ENCODE data around the gene SEMA5B. TPM values are rescaled to one million over a fixed set of nuclear protein-coding genes. Genes with fewer than 3 reads are reported as not detected.

Gene SEMA5B
- total and polyA plus RNA-seq, 2 of the 4 experiments (the other 2 are of a cell fraction) = not detected

DNA sequence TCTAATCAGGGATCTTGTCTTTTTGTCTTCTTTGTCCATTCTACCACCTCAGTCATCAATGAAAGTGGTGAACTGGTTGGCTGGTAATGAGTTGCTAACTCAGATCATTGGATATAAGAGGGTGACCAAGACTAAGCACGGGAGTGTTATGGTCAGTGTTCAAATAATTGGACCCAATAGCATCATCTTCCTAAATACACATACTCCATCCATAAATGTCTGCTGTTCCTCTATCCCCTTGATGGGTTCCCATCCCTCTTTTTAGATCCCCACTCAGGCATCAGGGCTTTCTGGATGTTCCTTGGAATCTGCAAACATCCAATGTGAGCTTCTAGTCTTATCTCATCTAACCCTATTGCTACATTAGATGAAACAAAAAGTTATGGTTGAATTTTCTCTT is 3.5 kb downstream of the SEMA5B start:
- no peak for ATAC-seq (ENCODE audit: low read depth)
- H2BK5ac ChIP-seq (ENCODE audit: low read depth, low read length, poor library complexity, severe bottlenecking) = no peak overlapping the region

More for the DNA sequence above, 3.5 kb downstream of the SEMA5B start:
- Histone ChIP-seq H3K56ac (ENCODE audit: extremely low read depth, insufficient read depth, low read length) (no peak overlapping the region), H3K79me1 (ENCODE audit: low read depth in 1 of 2, low read length in 2 of 2) (no peaks in the 10 kb centered on the region), H3K4me1 (ENCODE audit: control insufficient read depth, insufficient read depth, low read length) (peaks cover 5% of the 10 kb centered on the region; the same call in 1 of the 2 replicates), H3K4me3 (ENCODE audit: insufficient read depth, low read depth, low read length) (no peak overlapping the region), H2AK5ac (ENCODE audit: low read depth, low read length) (no peak overlapping the region), H2BK15ac (ENCODE audit: low read depth, low read length) (no peak overlapping the region), H2BK120ac (ENCODE audit: low read depth, low read length) (no peak overlapping the region), H3K9ac (ENCODE audit: low read depth, low read length) (no peak overlapping the region), H2BK20ac (ENCODE audit: low read depth, low read length) (no peak overlapping the region), H3K18ac (ENCODE audit: low read depth, low read length) (no peak overlapping the region), H3K4ac (ENCODE audit: low read depth, low read length) (no peak overlapping the region), H2AFZ (replicated peaks; ENCODE audit: low read length, poor library complexity) (no peak overlapping the region), H3K9me3 (ENCODE audit: control insufficient read depth, insufficient read depth, low read length) (0 out of 2 replicates have a peak, but pooled peaks cover 2% of the 10 kb centered on the region), H3K36me3 (ENCODE audit: control insufficient read depth, insufficient read depth, low read length) (no peaks in the 10 kb centered on the region), H3K27me3 (ENCODE audit: control insufficient read depth, insufficient read depth, low read length) (peaks cover 92% of the 10 kb centered on the region), H3K23ac (ENCODE audit: low read depth, low read length) (no peak overlapping the region), H4K91ac (ENCODE audit: insufficient read depth, low read depth, low read length) (no peak overlapping the region), H3K9me1 (ENCODE audit: insufficient read depth, low read length) (no peaks in the 10 kb centered on the region), H3K4me2 (ENCODE audit: low read depth, low read length) (no peak overlapping the region), H3K14ac (replicated peaks; ENCODE audit: low read depth, low read length) (no peak overlapping the region), H4K8ac (ENCODE audit: low read depth in 2 of 2, low read length in 2 of 2) (no peak overlapping the region), H4K5ac (ENCODE audit: low read depth, low read length) (no peak overlapping the region), H4K20me1 (ENCODE audit: insufficient read depth, low read length) (0 out of 2 replicates have a peak, but pooled peaks cover 3% of the 10 kb centered on the region), H3K27ac (ENCODE audit: insufficient read depth, low read length) (no peak overlapping the region), H2AK9ac (replicated peaks; ENCODE audit: low read depth, low read length, poor library complexity) (no peak overlapping the region)
- ChIA-PET CTCF (no interaction called here), POLR2A (ENCODE audit: unreplicated experiment) (no interaction called here)
- no peak for TF ChIP-seq BHLHE40 (IDR thresholded peaks at IDR 0.05; ENCODE audit: low read depth, low read length)
- TF ChIP-seq SMC3 (IDR thresholded peaks at IDR 0.05; ENCODE audit: low read depth, low read length) = no peak
- no peak for TF ChIP-seq RCOR1 (IDR thresholded peaks at IDR 0.05; ENCODE audit: insufficient replicate concordance, low read length)
- TF ChIP-seq CHD1 (IDR thresholded peaks at IDR 0.05; ENCODE audit: low read depth, low read length) = no peak
- no peak for TF ChIP-seq RFX5 (IDR thresholded peaks at IDR 0.05; ENCODE audit: low read depth, low read length)
- no peak for TF ChIP-seq POLR2A (IDR thresholded peaks at IDR 0.05; ENCODE audit: low read depth, low read length)
- TF ChIP-seq MXI1 (IDR thresholded peaks at IDR 0.05; ENCODE audit: borderline replicate concordance, low read depth, low read length) = no peak
- TF ChIP-seq CTCF (conservative IDR thresholded peaks at IDR 0.05; ENCODE audit: low read depth, low read length) = no peak
- dilution Hi-C loops (cut with HindIII; ENCODE audit: low sequenced_read_pairs, unreplicated experiment) = no loop called here
- no peak for DNase-seq
- no TSS peak for BruUV-seq (replicated peaks)
- no CpG with 5 or more reads among the region's 1 CpG for WGBS, 2 experiments (ENCODE audit: extremely low coverage in 2 of 2, insufficient read length in 1 of 2)
- intact Hi-C loops (cut with micrococcal nuclease) = loop anchor here (10.0 kb wide), 1 partner anchor 459 kb away; the partner anchor contains the start of genes DTX3L and PARP9
- in situ Hi-C loops (cut with MboI; ENCODE audit: low sequenced_read_pairs) = loop anchor here (10.0 kb wide), 1 partner anchor 79 kb away; no protein-coding TSS in a partner anchor

All from IMR-90 (cell line).